Kidney epithelial cell (primary cell): ENCODE data around the gene BRMS1. TPM values are rescaled to one million over a fixed set of nuclear protein-coding genes. Genes with fewer than 3 reads are reported as not detected.

Experiments
- DNase-seq: peaks from one replicate; pipeline ENCODE4 v3.0.0-alpha.2; 2010; ENCODE audit warnings: low read depth
- H3K27me3 ChIP-seq: 2 replicates; pipeline ENCODE4 v1.6.0; 2011; ENCODE audit warnings: low read length; ENCODE audit not compliant: control insufficient read depth, insufficient read depth
- H3K36me3 ChIP-seq: 2 replicates; pipeline ENCODE4 v1.5.1; 2011; ENCODE audit warnings: low read length; ENCODE audit not compliant: control insufficient read depth, insufficient read depth
- H3K4me3 ChIP-seq: 2 replicates; pipeline ENCODE4 v1.5.1; 2011; ENCODE audit warnings: low read depth, mild to moderate bottlenecking, control low read depth, low read length
- total RNA-seq: library from RNA; depleted of rRNA; stranded (reverse); fragments of >200 nt; gene quantifications from 2 replicates; pipeline ENCODE4 v1.2.3, GENCODE V29; 2015
- TF ChIP-seq, protein P1 (sequence below): IDR thresholded peaks from 2 replicates; pipeline ENCODE4 v1.5.1; 2011; ENCODE audit warnings: mild to moderate bottlenecking, moderate library complexity, low read length, control low read depth, inconsistent platforms; ENCODE audit not compliant: insufficient read depth, poor library complexity, severe bottlenecking

Gene BRMS1
- total RNA-seq, 1 donor from 2014 or later = 84.9 TPM

DNA sequence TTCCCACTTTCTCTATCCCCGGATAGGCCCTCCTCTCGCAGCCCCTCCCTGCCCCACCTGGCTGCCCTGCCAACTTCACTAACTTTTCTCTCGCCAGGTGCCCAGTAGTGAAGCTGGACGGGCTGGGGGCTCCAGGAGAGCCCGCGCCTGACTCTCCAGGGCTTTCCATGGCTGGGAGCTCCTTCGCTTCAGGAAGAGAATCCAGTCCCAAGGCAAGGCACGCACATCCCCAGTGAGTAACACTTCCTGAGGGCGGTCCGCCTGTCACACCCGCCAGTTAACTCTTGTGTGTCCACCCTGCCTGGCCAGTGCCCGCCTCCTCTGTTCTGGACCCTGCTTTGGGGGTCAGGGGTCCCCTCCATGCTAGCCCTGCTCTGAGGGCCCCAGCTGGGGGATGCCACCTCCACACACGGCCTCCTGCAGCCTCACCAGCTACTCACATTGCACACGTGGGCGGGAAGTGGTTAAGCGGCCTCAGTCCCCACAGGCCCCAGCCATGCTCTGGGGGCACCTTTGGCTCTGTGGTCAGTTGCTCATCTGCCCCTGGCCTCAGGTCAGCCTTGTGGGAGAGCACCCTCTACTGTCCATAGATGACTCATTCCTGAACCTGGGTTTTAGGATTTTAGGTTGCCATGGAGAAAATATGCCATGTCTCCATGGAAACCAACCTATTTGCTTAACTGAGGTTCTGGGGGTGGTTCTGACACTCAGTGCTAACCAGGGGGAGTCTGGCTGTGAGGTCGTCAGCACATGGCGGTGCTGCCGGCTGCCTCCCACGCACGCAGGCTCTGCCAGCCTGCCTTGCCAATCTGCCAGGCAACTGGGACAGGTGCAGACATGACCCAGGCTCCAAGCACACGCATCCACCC, 8.4 kb downstream of the BRMS1 start, which contains the start of gene RIN1:
Gene RIN1, minus strand, starts transcription at position 201 of the 869 bp plus-strand sequence. Its CDS starts 32 bp downstream, at position 169.
- Histone ChIP-seq H3K27me3 (no peaks in the 10 kb centered on the region), H3K4me3 (peak within 1 kb of the TSS; percentile 63), H3K36me3 (peaks cover under 1% of the 10 kb centered on the region)
- TF ChIP-seq, protein P1, sequence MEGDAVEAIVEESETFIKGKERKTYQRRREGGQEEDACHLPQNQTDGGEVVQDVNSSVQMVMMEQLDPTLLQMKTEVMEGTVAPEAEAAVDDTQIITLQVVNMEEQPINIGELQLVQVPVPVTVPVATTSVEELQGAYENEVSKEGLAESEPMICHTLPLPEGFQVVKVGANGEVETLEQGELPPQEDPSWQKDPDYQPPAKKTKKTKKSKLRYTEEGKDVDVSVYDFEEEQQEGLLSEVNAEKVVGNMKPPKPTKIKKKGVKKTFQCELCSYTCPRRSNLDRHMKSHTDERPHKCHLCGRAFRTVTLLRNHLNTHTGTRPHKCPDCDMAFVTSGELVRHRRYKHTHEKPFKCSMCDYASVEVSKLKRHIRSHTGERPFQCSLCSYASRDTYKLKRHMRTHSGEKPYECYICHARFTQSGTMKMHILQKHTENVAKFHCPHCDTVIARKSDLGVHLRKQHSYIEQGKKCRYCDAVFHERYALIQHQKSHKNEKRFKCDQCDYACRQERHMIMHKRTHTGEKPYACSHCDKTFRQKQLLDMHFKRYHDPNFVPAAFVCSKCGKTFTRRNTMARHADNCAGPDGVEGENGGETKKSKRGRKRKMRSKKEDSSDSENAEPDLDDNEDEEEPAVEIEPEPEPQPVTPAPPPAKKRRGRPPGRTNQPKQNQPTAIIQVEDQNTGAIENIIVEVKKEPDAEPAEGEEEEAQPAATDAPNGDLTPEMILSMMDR = peak; percentile 7
- DNase-seq = peak; percentile 94

DNA sequence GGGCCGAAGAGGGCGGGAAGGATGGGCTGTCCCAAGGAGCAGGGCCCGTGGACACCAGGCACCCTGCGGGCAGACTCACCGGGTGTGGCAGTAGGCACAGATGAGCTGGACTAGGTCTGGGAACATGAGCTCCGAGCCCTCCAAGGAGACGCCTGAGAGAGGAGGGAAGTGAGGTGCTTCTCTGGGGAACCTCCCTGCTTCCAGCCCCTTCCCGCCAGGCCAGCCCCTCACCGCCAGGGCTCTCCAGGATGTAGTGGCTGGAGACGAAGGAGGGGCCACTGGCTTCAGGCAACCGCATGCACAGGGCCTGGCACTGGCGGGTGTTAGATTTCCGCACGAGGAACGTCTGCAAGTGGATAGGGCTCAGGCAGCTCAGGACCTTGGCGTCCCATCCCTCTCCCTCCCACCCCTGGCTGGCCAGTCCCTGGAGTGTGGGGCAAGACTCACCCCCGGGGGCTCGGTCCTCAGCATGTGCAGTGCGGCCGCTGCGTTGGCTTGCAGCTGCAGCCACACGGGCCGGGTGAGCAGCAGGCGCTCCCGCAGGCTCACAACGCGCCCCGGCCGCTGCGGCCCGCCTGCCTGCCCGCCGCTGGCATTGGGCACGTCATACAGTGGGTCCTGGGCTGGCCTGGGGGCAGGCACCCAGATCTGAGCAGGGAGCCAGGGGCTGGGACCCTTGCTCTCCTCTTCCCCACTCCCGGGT, 9.2 kb downstream of the BRMS1 start:
- TF ChIP-seq, protein P1 = peak; percentile 11
- peak overlapping the region; percentile 63 for H3K4me3 ChIP-seq
- no peaks in the 10 kb centered on the region for H3K27me3 ChIP-seq
- no peak for DNase-seq
- no peaks in the 10 kb centered on the region for H3K36me3 ChIP-seq

DNA sequence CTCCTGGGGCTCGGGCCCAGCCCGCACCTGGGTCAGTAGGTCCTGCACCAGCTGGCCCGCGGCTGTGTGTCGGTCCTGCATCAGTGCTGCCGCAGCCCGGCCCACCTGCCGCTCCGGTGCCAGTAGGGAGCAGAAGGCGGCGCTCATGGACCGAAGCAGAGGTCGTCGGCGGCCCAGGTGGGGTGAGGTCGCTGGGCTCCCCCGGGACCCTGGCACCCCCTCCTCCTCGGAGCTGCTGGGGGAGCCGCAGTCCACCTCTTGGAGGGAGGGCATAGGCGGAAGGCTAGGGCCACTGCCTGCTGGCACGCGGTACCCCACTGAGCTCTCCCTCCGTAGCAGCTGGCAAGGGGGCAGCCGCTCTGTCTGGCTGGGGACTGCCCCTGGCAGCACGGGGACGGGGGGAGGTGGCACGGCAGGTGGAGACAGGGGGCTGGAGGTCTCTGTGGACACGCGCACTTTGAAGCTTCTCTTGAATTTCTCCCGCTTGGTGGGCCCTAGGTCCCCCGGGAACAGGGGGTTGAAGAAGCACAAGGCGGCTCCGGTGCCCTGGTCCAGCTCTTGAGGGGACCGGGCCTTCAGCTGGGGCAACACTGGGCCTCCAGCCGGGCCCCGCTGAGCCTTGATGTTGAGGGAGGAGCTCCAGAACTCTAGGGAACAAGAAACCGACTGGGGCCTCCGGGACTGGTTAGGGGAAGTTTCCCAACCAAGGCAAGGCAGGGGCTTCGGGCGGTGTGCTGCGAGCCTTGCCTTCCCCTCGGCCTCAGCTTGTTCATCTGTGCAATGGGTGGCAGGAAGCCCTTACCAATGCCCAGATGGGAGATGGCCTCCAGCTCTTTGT, 10.1 kb downstream of the BRMS1 start:
- no peak for DNase-seq
- no peaks in the 10 kb centered on the region for H3K27me3 ChIP-seq
- peak overlapping the region; percentile 63 for H3K4me3 ChIP-seq
- TF ChIP-seq, protein P1 = no peak
- no peaks in the 10 kb centered on the region for H3K36me3 ChIP-seq

DNA sequence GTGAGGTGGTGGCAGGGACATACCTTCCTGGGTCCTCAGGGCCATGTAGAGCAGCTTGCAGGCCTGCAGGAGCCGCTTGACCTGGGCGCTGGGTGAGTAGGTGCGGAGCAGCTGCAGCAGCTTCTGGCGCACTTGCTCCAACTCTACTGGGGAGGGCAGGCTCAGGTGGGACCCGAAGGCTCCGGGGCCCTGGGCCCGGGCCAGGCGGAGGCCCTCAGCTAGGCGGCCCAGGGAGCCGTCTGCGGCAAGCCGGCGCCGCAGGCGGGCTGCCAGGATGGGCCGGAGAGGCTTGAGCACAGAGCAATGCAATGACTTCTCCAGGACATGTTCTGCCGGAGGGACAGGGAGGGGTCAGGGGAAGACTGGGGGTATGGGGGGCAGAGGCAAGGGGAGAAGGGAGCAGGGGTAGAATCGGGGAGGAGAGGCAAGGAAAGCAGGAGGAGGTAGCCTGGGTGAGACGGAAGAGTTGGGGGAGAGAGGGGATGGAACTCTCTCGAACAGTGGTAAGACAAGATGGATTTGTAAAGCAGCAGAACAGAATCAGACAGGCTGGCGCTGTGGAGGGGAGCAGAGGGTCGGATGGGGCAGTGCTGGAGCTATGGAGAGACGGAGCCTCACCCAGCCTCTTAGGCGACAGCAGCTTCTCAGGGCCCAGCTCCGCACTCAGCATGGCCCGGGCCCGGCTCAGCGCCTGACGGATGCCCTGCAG, 10.9 kb downstream of the BRMS1 start:
- no peak overlapping the region for H3K4me3 ChIP-seq
- H3K27me3 ChIP-seq = no peaks in the 10 kb centered on the region
- DNase-seq = no peak
- H3K36me3 ChIP-seq = no peaks in the 10 kb centered on the region
- TF ChIP-seq, protein P1 = no peak

DNA sequence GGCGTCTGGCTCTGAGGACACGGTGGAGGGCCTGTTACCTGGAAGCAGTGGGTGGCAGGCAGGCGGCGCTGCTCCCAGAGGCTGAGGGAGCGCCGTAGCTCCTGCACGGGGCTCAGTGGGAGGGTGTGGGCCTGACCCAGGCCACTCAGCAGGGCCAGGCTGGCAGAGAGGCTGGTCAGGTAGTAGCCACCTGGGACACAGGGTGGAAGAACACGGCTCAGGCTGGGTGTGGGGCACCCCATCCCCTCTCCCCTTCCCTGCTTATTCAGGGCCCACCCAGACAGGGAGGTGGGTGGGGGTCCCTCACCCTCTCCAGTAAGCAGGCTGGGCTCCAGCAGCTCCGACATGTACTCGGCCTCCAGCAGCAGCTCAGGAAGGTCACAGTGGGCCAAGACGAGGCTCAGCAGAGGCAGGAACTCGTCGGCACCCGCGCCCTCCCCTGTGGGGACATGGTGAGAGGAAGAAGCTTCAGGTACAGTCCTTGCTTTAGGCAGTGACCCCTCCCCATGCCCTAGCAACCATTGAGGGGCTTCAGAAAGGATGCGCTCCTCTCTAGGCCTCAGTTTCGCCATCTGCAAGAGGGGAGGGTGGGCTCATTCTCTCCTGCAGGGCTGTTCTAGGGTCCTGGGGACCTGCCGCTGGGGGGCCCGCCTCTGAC, 11.6 kb downstream of the BRMS1 start:
- H3K4me3 ChIP-seq = no peak overlapping the region
- no peak for DNase-seq
- no peaks in the 10 kb centered on the region for H3K27me3 ChIP-seq
- TF ChIP-seq, protein P1 = no peak
- no peaks in the 10 kb centered on the region for H3K36me3 ChIP-seq
